ENCODE data around the gene ATAD1. TPM values are rescaled to one million over a fixed set of nuclear protein-coding genes. Genes with fewer than 3 reads are reported as not detected.

The ATAD1 gene
- total RNA-seq, 1 donor from 2014 or later, result 71.0 TPM

DNA sequence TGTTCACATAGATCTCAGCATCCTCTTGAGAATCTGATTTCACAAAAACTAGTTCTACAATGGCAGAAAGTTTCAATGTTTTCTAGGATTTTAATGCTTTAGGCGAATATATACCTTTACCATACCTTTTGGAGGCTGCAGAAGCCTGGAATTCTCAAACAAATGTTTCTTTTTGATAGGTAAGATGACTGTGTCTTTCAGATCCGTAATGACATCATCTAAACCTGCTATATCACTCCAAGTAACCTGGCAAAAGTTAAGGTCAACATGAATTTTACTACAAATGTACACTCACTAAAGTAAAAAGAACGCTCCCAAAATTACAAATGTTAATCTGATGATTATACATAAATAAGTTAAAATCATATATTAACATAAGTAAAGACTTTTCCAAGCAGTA, 27.8 kb downstream of the ATAD1 start:
- DNase-seq (ENCODE audit: low read depth) (no peak), FAIRE-seq (no peak)
- peaks cover 11% of the 10 kb centered on the region for H3K36me3 ChIP-seq (ENCODE audit: insufficient read depth, low read length)
- H3K9ac ChIP-seq (ENCODE audit: low read length), result no peak overlapping the region
- Mint-ChIP-seq H3K9me3 (ENCODE audit: unreplicated experiment) (no peaks in the 10 kb centered on the region), H3K27me3 (ENCODE audit: low read depth, unreplicated experiment) (no peaks in the 10 kb centered on the region), H3K36me3 (ENCODE audit: low read depth, unreplicated experiment) (peaks cover 6% of the 10 kb centered on the region), H3K4me3 (ENCODE audit: unreplicated experiment) (no peak overlapping the region), H3K4me1 (ENCODE audit: low read depth, unreplicated experiment) (no peaks in the 10 kb centered on the region), H3K27ac (ENCODE audit: unreplicated experiment) (no peak overlapping the region)
- TF ChIP-seq EZH2 (IDR thresholded peaks at IDR 0.05; ENCODE audit: insufficient read depth, low read length), result no peak
- TF ChIP-seq, protein P1, sequence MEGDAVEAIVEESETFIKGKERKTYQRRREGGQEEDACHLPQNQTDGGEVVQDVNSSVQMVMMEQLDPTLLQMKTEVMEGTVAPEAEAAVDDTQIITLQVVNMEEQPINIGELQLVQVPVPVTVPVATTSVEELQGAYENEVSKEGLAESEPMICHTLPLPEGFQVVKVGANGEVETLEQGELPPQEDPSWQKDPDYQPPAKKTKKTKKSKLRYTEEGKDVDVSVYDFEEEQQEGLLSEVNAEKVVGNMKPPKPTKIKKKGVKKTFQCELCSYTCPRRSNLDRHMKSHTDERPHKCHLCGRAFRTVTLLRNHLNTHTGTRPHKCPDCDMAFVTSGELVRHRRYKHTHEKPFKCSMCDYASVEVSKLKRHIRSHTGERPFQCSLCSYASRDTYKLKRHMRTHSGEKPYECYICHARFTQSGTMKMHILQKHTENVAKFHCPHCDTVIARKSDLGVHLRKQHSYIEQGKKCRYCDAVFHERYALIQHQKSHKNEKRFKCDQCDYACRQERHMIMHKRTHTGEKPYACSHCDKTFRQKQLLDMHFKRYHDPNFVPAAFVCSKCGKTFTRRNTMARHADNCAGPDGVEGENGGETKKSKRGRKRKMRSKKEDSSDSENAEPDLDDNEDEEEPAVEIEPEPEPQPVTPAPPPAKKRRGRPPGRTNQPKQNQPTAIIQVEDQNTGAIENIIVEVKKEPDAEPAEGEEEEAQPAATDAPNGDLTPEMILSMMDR (IDR thresholded peaks at IDR 0.05; ENCODE audit: insufficient read depth, low read depth, low read length), result no peak
- no peak overlapping the region for H3K27ac ChIP-seq (ENCODE audit: low read depth, low read length)
- H3K4me1 ChIP-seq (ENCODE audit: insufficient read depth, low read length), result no peaks in the 10 kb centered on the region
- no peaks in the 10 kb centered on the region for H3K9me3 ChIP-seq (ENCODE audit: insufficient read depth, low read depth, low read length)
- H2AFZ ChIP-seq (ENCODE audit: low read depth, low read length), result no peak overlapping the region
- H3K79me2 ChIP-seq (ENCODE audit: insufficient read depth, low read length), result peaks cover 28% of the 10 kb centered on the region
- no peak overlapping the region for H3K4me3 ChIP-seq (ENCODE audit: insufficient read depth, low read depth, low read length)
- no peaks in the 10 kb centered on the region for H3K27me3 ChIP-seq (ENCODE audit: insufficient read depth, low read length)
- no peak overlapping the region for H3K4me2 ChIP-seq (ENCODE audit: low read length)
- peaks cover 14% of the 10 kb centered on the region for H4K20me1 ChIP-seq (ENCODE audit: insufficient read depth, low read length)

DNA sequence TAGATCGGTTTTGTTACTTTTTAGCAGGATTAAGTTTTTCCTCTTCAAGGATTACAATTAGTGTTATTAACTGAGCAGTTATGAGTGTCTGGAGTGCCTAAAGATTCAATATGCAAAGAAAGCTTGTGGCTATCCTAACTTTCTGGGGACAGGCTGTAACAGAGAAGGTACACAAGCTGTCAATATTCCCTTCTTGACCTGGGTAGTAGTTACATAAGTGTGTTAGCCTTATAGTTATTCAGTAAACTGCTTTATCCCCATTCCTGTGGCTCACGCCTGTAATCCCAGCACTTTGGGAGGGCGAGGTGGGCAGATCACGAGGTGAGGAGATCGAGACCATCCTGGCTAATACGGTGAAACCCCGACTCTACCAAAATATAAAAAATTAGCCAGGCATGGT, 31.6 kb downstream of the ATAD1 start:
- Histone ChIP-seq H4K20me1 (ENCODE audit: insufficient read depth, low read length) (no peaks in the 10 kb centered on the region), H3K4me3 (ENCODE audit: insufficient read depth, low read depth, low read length) (no peak overlapping the region), H3K4me2 (ENCODE audit: low read length) (no peak overlapping the region), H3K9ac (ENCODE audit: low read length) (no peak overlapping the region), H3K36me3 (ENCODE audit: insufficient read depth, low read length) (peaks cover 16% of the 10 kb centered on the region), H3K79me2 (ENCODE audit: insufficient read depth, low read length) (peaks cover 7% of the 10 kb centered on the region), H2AFZ (ENCODE audit: low read depth, low read length) (no peak overlapping the region), H3K9me3 (ENCODE audit: insufficient read depth, low read depth, low read length) (no peaks in the 10 kb centered on the region), H3K4me1 (ENCODE audit: insufficient read depth, low read length) (no peaks in the 10 kb centered on the region), H3K27ac (ENCODE audit: low read depth, low read length) (no peak overlapping the region), H3K27me3 (ENCODE audit: insufficient read depth, low read length) (no peaks in the 10 kb centered on the region)
- FAIRE-seq (no peak), DNase-seq (ENCODE audit: low read depth) (no peak)
- TF ChIP-seq EZH2 (IDR thresholded peaks at IDR 0.05; ENCODE audit: insufficient read depth, low read length), result no peak
- TF ChIP-seq, protein P1 (IDR thresholded peaks at IDR 0.05; ENCODE audit: insufficient read depth, low read depth, low read length), result no peak
- H3K9me3 Mint-ChIP-seq (ENCODE audit: unreplicated experiment), result no peaks in the 10 kb centered on the region
- H3K4me3 Mint-ChIP-seq (ENCODE audit: unreplicated experiment), result no peak overlapping the region
- peaks cover 2% of the 10 kb centered on the region for H3K36me3 Mint-ChIP-seq (ENCODE audit: low read depth, unreplicated experiment)
- H3K27me3 Mint-ChIP-seq (ENCODE audit: low read depth, unreplicated experiment), result no peaks in the 10 kb centered on the region
- peaks cover 8% of the 10 kb centered on the region for H3K4me1 Mint-ChIP-seq (ENCODE audit: low read depth, unreplicated experiment)
- H3K27ac Mint-ChIP-seq (ENCODE audit: unreplicated experiment), result no peak overlapping the region

DNA sequence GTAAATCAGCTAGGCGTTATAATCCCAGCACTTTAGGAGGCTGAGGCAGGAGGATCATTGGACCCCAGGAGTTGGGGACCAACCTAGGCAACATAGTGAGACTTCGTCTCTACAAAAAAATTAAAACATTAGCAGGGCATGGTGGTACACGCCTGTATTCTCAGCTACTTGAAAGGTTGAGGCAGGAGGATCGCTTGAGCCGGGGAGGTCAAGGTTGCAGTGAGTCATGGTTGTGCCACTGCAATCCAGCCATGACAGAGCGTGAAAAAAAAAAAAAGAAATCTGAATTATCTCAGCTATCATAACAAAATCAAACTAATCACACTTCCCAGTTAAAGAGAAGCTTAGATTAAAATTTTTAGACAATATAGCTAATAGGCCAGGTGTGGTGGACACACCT, 35.3 kb downstream of the ATAD1 start:
- no peaks in the 10 kb centered on the region for H3K4me1 ChIP-seq (ENCODE audit: insufficient read depth, low read length)
- H3K79me2 ChIP-seq (ENCODE audit: insufficient read depth, low read length), result peaks cover 24% of the 10 kb centered on the region
- Mint-ChIP-seq H3K27me3 (ENCODE audit: low read depth, unreplicated experiment) (no peaks in the 10 kb centered on the region), H3K36me3 (ENCODE audit: low read depth, unreplicated experiment) (peaks cover 2% of the 10 kb centered on the region), H3K9me3 (ENCODE audit: unreplicated experiment) (no peaks in the 10 kb centered on the region), H3K4me1 (ENCODE audit: low read depth, unreplicated experiment) (peaks cover 8% of the 10 kb centered on the region), H3K27ac (ENCODE audit: unreplicated experiment) (no peak overlapping the region), H3K4me3 (ENCODE audit: unreplicated experiment) (no peak overlapping the region)
- peaks cover 10% of the 10 kb centered on the region for H3K36me3 ChIP-seq (ENCODE audit: insufficient read depth, low read length)
- TF ChIP-seq EZH2 (IDR thresholded peaks at IDR 0.05; ENCODE audit: insufficient read depth, low read length), result no peak
- TF ChIP-seq, protein P1 (IDR thresholded peaks at IDR 0.05; ENCODE audit: insufficient read depth, low read depth, low read length), result no peak
- peaks cover 4% of the 10 kb centered on the region for H4K20me1 ChIP-seq (ENCODE audit: insufficient read depth, low read length)
- no peaks in the 10 kb centered on the region for H3K27me3 ChIP-seq (ENCODE audit: insufficient read depth, low read length)
- H2AFZ ChIP-seq (ENCODE audit: low read depth, low read length), result no peak overlapping the region
- no peak overlapping the region for H3K4me2 ChIP-seq (ENCODE audit: low read length)
- H3K9me3 ChIP-seq (ENCODE audit: insufficient read depth, low read depth, low read length), result no peaks in the 10 kb centered on the region
- no peak overlapping the region for H3K27ac ChIP-seq (ENCODE audit: low read depth, low read length)
- no peak overlapping the region for H3K9ac ChIP-seq (ENCODE audit: low read length)
- DNase-seq (ENCODE audit: low read depth) (no peak), FAIRE-seq (no peak)
- H3K4me3 ChIP-seq (ENCODE audit: insufficient read depth, low read depth, low read length), result no peak overlapping the region

Measured in astrocyte (in vitro differentiated cells and primary cell).